AG08396 (cell line): ENCODE measurements around the gene SCO1.

ENCODE experiments used
- DNase-seq: peaks from one replicate; pipeline ENCODE4 v3.0.0; 2012; ENCODE audit warnings: low spot score, mixed read lengths

The SCO1 gene

GRCh38 chr17:10652984-10653659 is 44.2 kb downstream of the SCO1 start:
- DNase-seq = no peak

GRCh38 chr17:10651927-10652326 is 45.4 kb downstream of the SCO1 start:
- no peak for DNase-seq

GRCh38 chr17:10649602-10650001 is 47.7 kb downstream of the SCO1 start:
- DNase-seq = no peak

GRCh38 chr17:10648956-10649355 is 48.4 kb downstream of the SCO1 start:
- no peak for DNase-seq

GRCh38 chr17:10648381-10648780 is 49.0 kb downstream of the SCO1 start:
- DNase-seq = no peak

- DNase-seq = peak; percentile 71
Observed at GRCh38 chr17:10646392-10646990, 50.8 kb downstream of the SCO1 start.

- no peak for DNase-seq
Observed at GRCh38 chr17:10640475-10640874, 56.9 kb downstream of the SCO1 start.

GRCh38 chr17:10638151-10638550 is 59.2 kb downstream of the SCO1 start:
- no peak for DNase-seq

- DNase-seq = no peak
Observed at GRCh38 chr17:10635290-10635689, 62.0 kb downstream of the SCO1 start.

GRCh38 chr17:10633738-10634379 is 63.5 kb downstream of the SCO1 start:
- DNase-seq = no peak

- no peak for DNase-seq
Observed at GRCh38 chr17:10631701-10632100, 65.6 kb downstream of the SCO1 start.

GRCh38 chr17:10631048-10631700 is 66.2 kb downstream of the SCO1 start:
- DNase-seq = peak; percentile 55

- DNase-seq = no peak
Observed at GRCh38 chr17:10629706-10630105, 67.6 kb downstream of the SCO1 start.

- no peak for DNase-seq
Observed at GRCh38 chr17:10628756-10629155, 68.6 kb downstream of the SCO1 start.

GRCh38 chr17:10626390-10626789 is 70.9 kb downstream of the SCO1 start:
- DNase-seq = no peak

GRCh38 chr17:10624969-10625368 is 72.4 kb downstream of the SCO1 start:
- DNase-seq = no peak

- DNase-seq = no peak
Observed at GRCh38 chr17:10623737-10624338, 73.5 kb downstream of the SCO1 start.

- DNase-seq = no peak
Observed at GRCh38 chr17:10622617-10623485, 74.5 kb downstream of the SCO1 start.
